CD4-positive, alpha-beta T cell treated with Interleukin-1 beta for 1 hour (primary cell): Measurements from ENCODE around the gene DOCK8.
A peak's percentile ranks its signal among the peaks of the same experiment; 100 is the strongest.

ENCODE experiments used
- DNase-seq, 2 donors: peaks; one replicate each; pipeline ENCODE4 v3.0.0-alpha.2; 2020 to 2022

DOCK8 gene

GRCh38 chr9:468766-469426 lies 254.2 kb downstream of the DOCK8 start:
- DNase-seq: peak in 1 of 2 donors; percentile 8

- DNase-seq: peak; percentile 92 to 94
Measured at GRCh38 chr9:469672-470551, 255.2 kb downstream of the DOCK8 start.

GRCh38 chr9:470552-471194 lies 256.0 kb downstream of the DOCK8 start:
- DNase-seq: no peak

- no peak for DNase-seq
Measured at GRCh38 chr9:471320-471719, 256.7 kb downstream of the DOCK8 start.

- DNase-seq: no peak
Measured at GRCh38 chr9:472479-473075, 257.9 kb downstream of the DOCK8 start.

- no peak for DNase-seq
Measured at GRCh38 chr9:477193-477592, 262.5 kb downstream of the DOCK8 start.

- no peak for DNase-seq
Measured at GRCh38 chr9:479304-479970, 264.8 kb downstream of the DOCK8 start.

GRCh38 chr9:479971-480350 lies 265.3 kb downstream of the DOCK8 start:
- no peak for DNase-seq

- DNase-seq: no peak
Measured at GRCh38 chr9:482739-483138, 268.1 kb downstream of the DOCK8 start.

GRCh38 chr9:486156-486555 lies 271.5 kb downstream of the DOCK8 start:
- no peak for DNase-seq

GRCh38 chr9:487429-487828 lies 272.8 kb downstream of the DOCK8 start:
- DNase-seq: no peak

GRCh38 chr9:488448-488847 lies 273.8 kb downstream of the DOCK8 start:
- no peak for DNase-seq

GRCh38 chr9:489198-490197 lies 274.8 kb downstream of the DOCK8 start:
- DNase-seq: no peak

GRCh38 chr9:494764-495163 lies 280.1 kb downstream of the DOCK8 start:
- no peak for DNase-seq

- no peak for DNase-seq
Measured at GRCh38 chr9:495739-496138, 281.1 kb downstream of the DOCK8 start.

- DNase-seq: no peak
Measured at GRCh38 chr9:503326-503725, 288.7 kb downstream of the DOCK8 start.

- DNase-seq: peak; percentile 79 to 82
Measured at GRCh38 chr9:503881-504852, 289.5 kb downstream of the DOCK8 start, which contains the start of gene KANK1. KANK1 (plus strand) TSS chr9:504695.

- no peak for DNase-seq
Measured at GRCh38 chr9:504921-505740, 290.5 kb downstream of the DOCK8 start.

GRCh38 chr9:505741-506059 lies 291.0 kb downstream of the DOCK8 start:
- DNase-seq: no peak
